Keratinocyte (primary cell): Measurements from ENCODE around the gene RAMP1. TPM values are rescaled to one million over a fixed set of nuclear protein-coding genes. Genes with fewer than 3 reads are reported as not detected.
"Not testable (repeated sequence)": the region's sequence is repeated elsewhere in the genome, so short reads cannot be mapped to it uniquely, and the experiment has no call there.

ENCODE experiments used
- DNase-seq: peaks from one replicate; pipeline ENCODE4 v3.0.0-alpha.2; 2011; ENCODE audit warnings: low read depth, missing footprints, low spot score
- FAIRE-seq: peaks from 2 replicates; lab custom pipeline; 2011; peaks lifted over from hg19 to GRCh38; lab: Jason Lieb, UNC
- H2AFZ ChIP-seq: 2 replicates; pipeline ENCODE4 v1.6.0; 2012; ENCODE audit warnings: low read length, control low read depth, inconsistent platforms; ENCODE audit not compliant: control insufficient read depth
- H3K27ac ChIP-seq: 2 replicates; pipeline ENCODE4 v1.5.1; 2011; ENCODE audit warnings: low read length; ENCODE audit not compliant: control insufficient read depth, insufficient read depth
- H3K27me3 ChIP-seq: 3 replicates; pipeline ENCODE4 v1.6.0; 2011; ENCODE audit warnings: low read length; ENCODE audit not compliant: control insufficient read depth, insufficient read depth; ENCODE audit errors: extremely low read depth
- H3K36me3 ChIP-seq, 2 experiments: 2 replicates in 1 of 2; 3 replicates in 1 of 2; pipeline ENCODE4 v1.5.1; 2011; ENCODE audit warnings: low read length in 2 of 2, mild to moderate bottlenecking in 1 of 2; ENCODE audit not compliant: control insufficient read depth in 2 of 2, insufficient read depth in 2 of 2; ENCODE audit errors: extremely low read depth in 1 of 2
- H3K4me1 ChIP-seq: 3 replicates; pipeline ENCODE4 v1.5.1; 2011; ENCODE audit warnings: low read length; ENCODE audit not compliant: control insufficient read depth, insufficient read depth; ENCODE audit errors: extremely low read depth
- H3K4me2 ChIP-seq: 3 replicates; pipeline ENCODE4 v1.6.0; 2011; ENCODE audit warnings: low read depth, low read length; ENCODE audit not compliant: control insufficient read depth, insufficient read depth; ENCODE audit errors: extremely low read depth
- H3K4me3 ChIP-seq, 3 experiments: fragments of 200-600 bp in 1 of 3; sonication (generic) in 1 of 3; 2 replicates in 2 of 3; 3 replicates in 1 of 3; pipeline ENCODE4 v1.5.1; 2011 to 2016; ENCODE audit warnings: low read length in 3 of 3, mild to moderate bottlenecking in 3 of 3, control low read depth in 2 of 3, inconsistent platforms in 1 of 3, low read depth in 1 of 3, mixed read lengths in 1 of 3, mixed run types in 1 of 3, moderate library complexity in 1 of 3; ENCODE audit not compliant: control insufficient read depth in 2 of 3, insufficient read depth in 2 of 3; ENCODE audit errors: extremely low read depth in 1 of 3
- H3K79me2 ChIP-seq: 2 replicates; pipeline ENCODE4 v1.6.0; 2012; ENCODE audit warnings: low read length; ENCODE audit not compliant: control insufficient read depth, insufficient read depth
- H3K9ac ChIP-seq: 3 replicates; pipeline ENCODE4 v1.6.0; 2011; ENCODE audit warnings: low read length; ENCODE audit not compliant: control insufficient read depth, insufficient read depth; ENCODE audit errors: extremely low read depth
- H3K9me1 ChIP-seq: 3 replicates; pipeline ENCODE4 v1.6.0; 2011; ENCODE audit warnings: low read length; ENCODE audit not compliant: control insufficient read depth, insufficient read depth; ENCODE audit errors: extremely low read depth
- H3K9me3 ChIP-seq: 2 replicates; pipeline ENCODE4 v1.5.1; 2012; ENCODE audit warnings: low read depth, low read length; ENCODE audit not compliant: control insufficient read depth
- H4K20me1 ChIP-seq: 3 replicates; pipeline ENCODE4 v1.6.0; 2011; ENCODE audit warnings: low read length; ENCODE audit not compliant: control insufficient read depth, insufficient read depth; ENCODE audit errors: extremely low read depth
- EZH2 ChIP-seq: IDR thresholded peaks from one replicate; pipeline ENCODE4 v1.6.1; 2012; ENCODE audit warnings: inconsistent platforms, mild to moderate bottlenecking, low read length, moderate library complexity
- dilution Hi-C: fragments of 300-500 bp; cut with MboI; formaldehyde crosslinking; loops from one replicate; pipeline ENCODE4 v1.7.0; 2020; ENCODE audit warnings: low sequenced_read_pairs; ENCODE audit not compliant: extremely low pct_ligation_motif_present
- polyA plus RNA-seq, 5 experiments: library from polyadenylated mRNA; depleted of rRNA in 3 of 5; stranded (reverse) in 3 of 5; stranded (forward) in 1 of 5; unstranded in 1 of 5; fragments of >200 nt; gene quantifications; 1 replicate in 1 of 5; 2 replicates in 3 of 5; 3 replicates in 1 of 5; pipeline versions ENCODE4 v1.2.1 to v1.2.3, GENCODE V29; 2011 to 2012; ENCODE audit warnings: missing spikeins in 2 of 5, low read depth in 1 of 5, low replicate concordance in 1 of 5
- TF ChIP-seq, protein P1 (sequence below), 3 experiments: IDR thresholded peaks in 1 of 3; conservative IDR thresholded peaks in 1 of 3; optimal IDR thresholded peaks in 1 of 3; 2 replicates in 2 of 3; 3 replicates in 1 of 3; pipeline versions ENCODE3 to v1.5.1; 2011; ENCODE audit warnings: low read length in 3 of 3, mild to moderate bottlenecking in 3 of 3, moderate library complexity in 2 of 3, control low read depth in 1 of 3, inconsistent platforms in 1 of 3; ENCODE audit not compliant: insufficient read depth in 2 of 3; ENCODE audit errors: extremely low read depth in 1 of 3

RAMP1 gene
- polyA plus RNA-seq, 1 donor (not counting 4 experiments of a cell fraction or from before 2014, with no cell fraction given), result 0.69 TPM

DNA sequence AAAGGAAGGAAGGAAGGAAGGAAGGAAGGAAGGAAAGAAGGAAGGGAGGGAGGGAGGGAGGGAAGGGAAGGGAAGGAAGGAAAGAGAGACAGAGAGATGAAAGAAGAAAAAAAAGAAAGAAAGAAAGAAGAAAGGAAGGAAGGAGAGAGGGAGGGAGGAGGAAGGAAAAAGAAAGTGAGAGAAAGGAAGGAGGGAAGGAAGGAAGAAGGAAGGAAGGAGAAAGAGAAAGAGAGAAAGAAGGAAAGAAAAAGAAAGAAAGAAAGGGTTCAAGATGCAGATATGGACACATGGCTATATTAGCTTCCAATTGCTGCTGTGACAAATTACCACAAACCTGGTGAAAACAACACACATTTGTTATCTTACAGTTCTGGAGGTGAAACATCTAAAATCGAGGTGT is 87.0 kb downstream of the RAMP1 start:
- FAIRE-seq (no peak), DNase-seq (no peak)
- dilution Hi-C loops, result no loop called here
- no peaks in the 10 kb centered on the region for H3K4me1 ChIP-seq
- no peaks in the 10 kb centered on the region for H3K79me2 ChIP-seq
- peaks cover 4% of the 10 kb centered on the region for H3K9me3 ChIP-seq
- no peak overlapping the region for H3K27ac ChIP-seq
- no peaks in the 10 kb centered on the region for H4K20me1 ChIP-seq
- no peak overlapping the region for H3K4me2 ChIP-seq
- no peaks in the 10 kb centered on the region for H3K9me1 ChIP-seq
- TF ChIP-seq, protein P1, sequence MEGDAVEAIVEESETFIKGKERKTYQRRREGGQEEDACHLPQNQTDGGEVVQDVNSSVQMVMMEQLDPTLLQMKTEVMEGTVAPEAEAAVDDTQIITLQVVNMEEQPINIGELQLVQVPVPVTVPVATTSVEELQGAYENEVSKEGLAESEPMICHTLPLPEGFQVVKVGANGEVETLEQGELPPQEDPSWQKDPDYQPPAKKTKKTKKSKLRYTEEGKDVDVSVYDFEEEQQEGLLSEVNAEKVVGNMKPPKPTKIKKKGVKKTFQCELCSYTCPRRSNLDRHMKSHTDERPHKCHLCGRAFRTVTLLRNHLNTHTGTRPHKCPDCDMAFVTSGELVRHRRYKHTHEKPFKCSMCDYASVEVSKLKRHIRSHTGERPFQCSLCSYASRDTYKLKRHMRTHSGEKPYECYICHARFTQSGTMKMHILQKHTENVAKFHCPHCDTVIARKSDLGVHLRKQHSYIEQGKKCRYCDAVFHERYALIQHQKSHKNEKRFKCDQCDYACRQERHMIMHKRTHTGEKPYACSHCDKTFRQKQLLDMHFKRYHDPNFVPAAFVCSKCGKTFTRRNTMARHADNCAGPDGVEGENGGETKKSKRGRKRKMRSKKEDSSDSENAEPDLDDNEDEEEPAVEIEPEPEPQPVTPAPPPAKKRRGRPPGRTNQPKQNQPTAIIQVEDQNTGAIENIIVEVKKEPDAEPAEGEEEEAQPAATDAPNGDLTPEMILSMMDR (optimal IDR thresholded peaks at IDR 0.05 in 1 of 3, IDR thresholded peaks at IDR 0.05 in 1 of 3, conservative IDR thresholded peaks at IDR 0.05 in 1 of 3; ENCODE audit: extremely low read depth in 1 of 3, insufficient read depth in 2 of 3, low read length in 3 of 3), result no peak
- TF ChIP-seq EZH2, result no peak
- no peak overlapping the region for H3K4me3 ChIP-seq
- no peak overlapping the region for H3K9ac ChIP-seq
- H3K27me3 ChIP-seq, result no peaks in the 10 kb centered on the region
- H3K36me3 ChIP-seq, result no peaks in the 10 kb centered on the region
- no peak overlapping the region for H2AFZ ChIP-seq

DNA sequence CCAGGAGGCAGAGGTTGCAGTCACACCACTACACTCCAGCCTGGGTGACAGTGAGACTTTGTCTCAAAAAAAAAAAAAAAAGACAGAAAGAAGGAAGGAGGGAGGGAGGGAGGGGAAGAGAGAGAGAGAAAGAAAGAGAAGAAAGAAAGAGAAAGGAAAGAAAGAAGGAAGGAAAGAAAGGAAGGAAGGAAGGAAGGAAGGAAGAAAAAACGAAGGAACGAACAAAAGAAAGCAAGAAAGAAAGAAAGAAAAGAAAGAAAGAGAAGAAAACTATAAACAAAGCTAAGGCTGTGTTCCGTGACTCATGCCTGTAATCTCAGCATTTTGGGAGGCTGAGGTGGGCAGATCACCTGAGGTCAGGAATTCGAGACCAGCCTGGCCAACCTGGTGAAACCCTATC is 91.9 kb downstream of the RAMP1 start:
- H3K27ac ChIP-seq, H4K20me1 ChIP-seq, H3K79me2 ChIP-seq, FAIRE-seq, DNase-seq, H2AFZ ChIP-seq, H3K4me3 ChIP-seq, H3K4me2 ChIP-seq, H3K9ac ChIP-seq, H3K9me3 ChIP-seq, dilution Hi-C loops, H3K4me1 ChIP-seq, H3K36me3 ChIP-seq, H3K9me1 ChIP-seq: not testable (repeated sequence)
- peaks cover 16% of the 10 kb centered on the region for H3K27me3 ChIP-seq

DNA sequence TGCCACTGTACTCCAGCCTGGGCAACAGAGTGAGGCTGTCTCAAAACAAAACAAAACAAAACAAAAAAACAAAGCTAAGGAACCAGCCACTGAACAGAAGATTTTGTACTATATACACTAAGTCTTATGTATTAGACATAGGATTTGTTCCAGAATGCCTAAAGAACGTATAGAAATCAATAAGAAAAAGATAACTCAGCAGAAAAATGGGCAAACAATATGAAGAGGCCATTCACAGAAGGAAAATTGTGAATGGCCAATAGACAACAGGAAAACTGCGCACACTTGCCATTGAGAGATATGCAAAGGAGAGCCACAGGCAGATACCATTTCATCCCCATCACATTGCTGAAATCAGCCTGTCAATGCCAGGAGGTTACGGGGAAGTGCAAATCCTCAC is 92.5 kb downstream of the RAMP1 start:
- dilution Hi-C loops, result no loop called here
- FAIRE-seq (no peak), DNase-seq (no peak)
- H3K4me1 ChIP-seq, result no peaks in the 10 kb centered on the region
- H3K9me3 ChIP-seq, result no peaks in the 10 kb centered on the region
- no peaks in the 10 kb centered on the region for H3K79me2 ChIP-seq
- no peak overlapping the region for H3K4me3 ChIP-seq
- H3K4me2 ChIP-seq, result no peak overlapping the region
- no peaks in the 10 kb centered on the region for H4K20me1 ChIP-seq
- H3K9ac ChIP-seq, result no peak overlapping the region
- no peaks in the 10 kb centered on the region for H3K36me3 ChIP-seq
- no peak overlapping the region for H2AFZ ChIP-seq
- H3K27me3 ChIP-seq, result peaks cover 16% of the 10 kb centered on the region
- no peak overlapping the region for H3K27ac ChIP-seq
- TF ChIP-seq, protein P1 (optimal IDR thresholded peaks at IDR 0.05 in 1 of 3, IDR thresholded peaks at IDR 0.05 in 1 of 3, conservative IDR thresholded peaks at IDR 0.05 in 1 of 3; ENCODE audit: extremely low read depth in 1 of 3, insufficient read depth in 2 of 3, low read length in 3 of 3), result no peak
- no peak for TF ChIP-seq EZH2
- no peaks in the 10 kb centered on the region for H3K9me1 ChIP-seq
